WTC11 (cell line): Measurements from ENCODE around the gene ANO2. TPM values are rescaled to one million over a fixed set of nuclear protein-coding genes. Genes with fewer than 3 reads are reported as not detected.

Experiments used
- ATAC-seq: fragments of 200-7000 bp; cut with Tn5 transposase; 2 replicates; pipeline ENCODE4 v1.10.0; 2021; ENCODE audit warnings: mild to moderate bottlenecking, moderate library complexity
- CTCF ChIA-PET: fragments of 300-600 bp; sonication (Branson Sonifier 250); formaldehyde crosslinking; loops from one replicate; lab custom pipeline; 2021; ENCODE audit warnings: antibody characterized with exemption; lab: Charles Lee
- POLR2A ChIA-PET: fragments of 350-600 bp; sonication (Branson Sonifier 250); formaldehyde crosslinking; loops from one replicate; lab custom pipeline; 2021; ENCODE audit warnings: antibody characterized with exemption; lab: Charles Lee
- DNase-seq: peaks from one replicate; pipeline ENCODE4 v3.0.0; 2021; ENCODE audit warnings: low spot score
- H3K27ac Mint-ChIP-seq: 2 replicates; pipeline ENCODE4 v1.8.0; 2021; ENCODE audit warnings: mixed read lengths
- H3K27me3 Mint-ChIP-seq: 2 replicates; pipeline ENCODE4 v1.8.0; 2021; ENCODE audit warnings: low read depth, mild to moderate bottlenecking, moderate library complexity, mixed read lengths
- H3K36me3 Mint-ChIP-seq: 2 replicates; pipeline ENCODE4 v1.8.0; 2021; ENCODE audit warnings: mixed read lengths
- H3K4me1 Mint-ChIP-seq: 2 replicates; pipeline ENCODE4 v1.8.0; 2022; ENCODE audit warnings: mixed read lengths
- H3K4me3 Mint-ChIP-seq: 2 replicates; pipeline ENCODE4 v1.8.0; 2021; ENCODE audit warnings: mild to moderate bottlenecking, moderate library complexity, mixed read lengths
- H3K9me3 Mint-ChIP-seq: 2 replicates; pipeline ENCODE4 v1.8.0; 2021; ENCODE audit warnings: mixed read lengths
- AR ChIP-seq: fragments of 250-450 bp; sonication (Bioruptor Pico); IDR thresholded peaks from 2 replicates; pipeline ENCODE4 v1.9.0; 2021; ENCODE audit warnings: mild to moderate bottlenecking
- E2F1 ChIP-seq: sonication (generic); formaldehyde crosslinking; IDR thresholded peaks from 2 replicates; pipeline ENCODE4 v1.8.0; 2022; ENCODE audit warnings: mild to moderate bottlenecking, missing genetic modification reagents
- E2F4 ChIP-seq: sonication (generic); formaldehyde crosslinking; IDR thresholded peaks from 2 replicates; pipeline ENCODE4 v1.8.1; 2022; ENCODE audit warnings: low read depth, mild to moderate bottlenecking, moderate library complexity, missing genetic modification reagents, borderline replicate concordance
- E2F5 ChIP-seq: sonication (generic); formaldehyde crosslinking; IDR thresholded peaks from 2 replicates; pipeline ENCODE4 v1.8.1; 2022; ENCODE audit warnings: mild to moderate bottlenecking, moderate library complexity, missing genetic modification reagents
- ETV6 ChIP-seq: sonication (generic); formaldehyde crosslinking; IDR thresholded peaks from 2 replicates; pipeline ENCODE4 v1.8.1; 2022; ENCODE audit warnings: mild to moderate bottlenecking, missing genetic modification reagents
- FOXJ3 ChIP-seq: sonication (generic); formaldehyde crosslinking; IDR thresholded peaks from 2 replicates; pipeline ENCODE4 v1.9.0; 2021; ENCODE audit warnings: missing genetic modification reagents, mild to moderate bottlenecking, borderline replicate concordance
- GABPB1 ChIP-seq: sonication (generic); formaldehyde crosslinking; IDR thresholded peaks from 2 replicates; pipeline ENCODE4 v1.8.1; 2023; ENCODE audit warnings: mild to moderate bottlenecking, missing genetic modification reagents
- HMGA2 ChIP-seq: fragments of 250-450 bp; sonication (Bioruptor Pico); IDR thresholded peaks from 2 replicates; pipeline ENCODE4 v1.4.0; 2021; ENCODE audit warnings: mild to moderate bottlenecking, moderate library complexity
- KAT7 ChIP-seq: sonication (generic); formaldehyde crosslinking; IDR thresholded peaks from 2 replicates; pipeline ENCODE4 v1.8.1; 2023; ENCODE audit warnings: missing genetic modification reagents, mild to moderate bottlenecking, borderline replicate concordance
- MLX ChIP-seq: sonication (generic); formaldehyde crosslinking; IDR thresholded peaks from 2 replicates; pipeline ENCODE4 v1.8.1; 2023; ENCODE audit warnings: mild to moderate bottlenecking, missing genetic modification reagents, moderate library complexity
- NR1H2 ChIP-seq: sonication (generic); formaldehyde crosslinking; IDR thresholded peaks from 2 replicates; pipeline ENCODE4 v1.9.0; 2021; ENCODE audit warnings: mild to moderate bottlenecking, moderate library complexity, missing genetic modification reagents
- NR3C1 ChIP-seq: sonication (generic); formaldehyde crosslinking; conservative IDR thresholded peaks from 2 replicates; pipeline ENCODE4 v1.8.1; 2023; ENCODE audit warnings: low read depth, mild to moderate bottlenecking, missing genetic modification reagents
- OVOL2 ChIP-seq: fragments of 250-450 bp; sonication (Bioruptor Pico); IDR thresholded peaks from 2 replicates; pipeline ENCODE4 v1.9.0; 2021; ENCODE audit warnings: mild to moderate bottlenecking, borderline replicate concordance
- RORB ChIP-seq: fragments of 250-450 bp; sonication (Bioruptor Pico); IDR thresholded peaks from 2 replicates; pipeline ENCODE4 v1.9.0; 2021; ENCODE audit warnings: mild to moderate bottlenecking
- TCF7 ChIP-seq: sonication (generic); formaldehyde crosslinking; IDR thresholded peaks from 2 replicates; pipeline ENCODE4 v1.8.0; 2022; ENCODE audit warnings: mild to moderate bottlenecking, low read depth, missing genetic modification reagents, moderate library complexity
- TEAD1 ChIP-seq: sonication (generic); formaldehyde crosslinking; IDR thresholded peaks from 2 replicates; pipeline ENCODE4 v1.8.0; 2022; ENCODE audit warnings: mild to moderate bottlenecking, missing genetic modification reagents
- ZBTB43 ChIP-seq: sonication (generic); formaldehyde crosslinking; IDR thresholded peaks from 2 replicates; pipeline ENCODE4 v1.8.1; 2023; ENCODE audit warnings: mild to moderate bottlenecking, missing genetic modification reagents
- ZNF219 ChIP-seq: sonication (generic); formaldehyde crosslinking; IDR thresholded peaks from 2 replicates; pipeline ENCODE4 v1.8.0; 2023; ENCODE audit warnings: missing genetic modification reagents, mild to moderate bottlenecking, borderline replicate concordance
- ZNF263 ChIP-seq: sonication (generic); formaldehyde crosslinking; IDR thresholded peaks from 2 replicates; pipeline ENCODE4 v1.8.1; 2022; ENCODE audit warnings: low read depth, mild to moderate bottlenecking, moderate library complexity, missing genetic modification reagents
- total RNA-seq: library from RNA; stranded (reverse); gene quantifications from 3 replicates; pipeline ENCODE4 v1.2.3, GENCODE V29; 2021

Gene ANO2
- total RNA-seq, 1 experiment from 2014 or later = 2.8 TPM

GRCh38 chr12:5705791-5706190, 239.3 kb downstream of the ANO2 start:
- ChIA-PET POLR2A (no interaction called here), CTCF (interaction anchor here (1.0 kb wide), 1 partner anchor 193 kb away, joined by 3 read pairs; no protein-coding TSS in a partner anchor)
- Mint-ChIP-seq H3K36me3 (no peaks in the 10 kb centered on the region), H3K4me1 (peaks cover 5% of the 10 kb centered on the region), H3K27me3 (no peaks in the 10 kb centered on the region), H3K27ac (no peak overlapping the region), H3K4me3 (no peak overlapping the region), H3K9me3 (peaks cover 19% of the 10 kb centered on the region)
- TF ChIP-seq ZBTB43 (CRISPR knock-in tag) (no peak), RORB (CRISPR knock-in tag) (no peak), E2F5 (CRISPR knock-in tag) (no peak), OVOL2 (CRISPR knock-in tag) (no peak), E2F4 (no peak), TCF7 (CRISPR knock-in tag) (no peak), TEAD1 (CRISPR knock-in tag) (no peak), E2F1 (CRISPR knock-in tag) (no peak), HMGA2 (no peak), FOXJ3 (CRISPR knock-in tag) (no peak), ZNF219 (CRISPR knock-in tag) (no peak), ZNF263 (CRISPR knock-in tag) (no peak), NR1H2 (CRISPR knock-in tag) (no peak), KAT7 (CRISPR knock-in tag) (no peak), GABPB1 (CRISPR knock-in tag) (no peak), ETV6 (CRISPR knock-in tag) (no peak), NR3C1 (no peak), AR (CRISPR knock-in tag) (no peak), MLX (CRISPR knock-in tag) (no peak)
- DNase-seq (no peak), ATAC-seq (no peak)
